NCI-H1105 treated with DMSO at 0.1 percent for 48 hours (cell line): Measurements from ENCODE around the gene ZNF749.
A peak's percentile ranks its signal among the peaks of the same experiment; 100 is the strongest.
"Not testable (repeated sequence)": the region's sequence is repeated elsewhere in the genome, so short reads cannot be mapped to it uniquely, and the experiment has no call there.

Source experiments
- DNase-seq: peaks from one replicate; lab custom pipeline; 2025; lab: John Stamatoyannopoulos, UW

ZNF749 gene

GRCh38 chr19:57466489-57466888 lies 31.4 kb downstream of the ZNF749 start:
- no peak for DNase-seq

- DNase-seq = no peak
Observed at GRCh38 chr19:57473646-57474045, 38.5 kb downstream of the ZNF749 start.

GRCh38 chr19:57477191-57478008 lies 42.3 kb downstream of the ZNF749 start, which contains the start of gene ZNF772:
Gene ZNF772 (minus strand): TSS chr19:57477566. CDS start chr19:57477309, 257 bp downstream.
- peak; percentile 60 for DNase-seq

- peak; percentile 91 for DNase-seq
Observed at GRCh38 chr19:57487477-57488298, 52.6 kb downstream of the ZNF749 start, which contains the start of gene ZNF419. Gene ZNF419 (plus strand): TSS chr19:57487750. CDS start chr19:57487951, 201 bp downstream.

GRCh38 chr19:57488299-57488644 lies 53.1 kb downstream of the ZNF749 start:
- DNase-seq = not testable (repeated sequence)
